Neutrophil (primary cell): Measurements from ENCODE around the gene GALK1.

Source experiments
- H3K27ac ChIP-seq: fragments of 200-600 bp; sonication (generic); 2 replicates; pipeline ENCODE4 v1.5.1; 2016; ENCODE audit warnings: mild to moderate bottlenecking, moderate library complexity
- H3K27me3 ChIP-seq: fragments of 200-600 bp; sonication (generic); 2 replicates; pipeline ENCODE4 v1.6.0; 2016; ENCODE audit warnings: mild to moderate bottlenecking
- H3K36me3 ChIP-seq: fragments of 200-600 bp; sonication (generic); 2 replicates; pipeline ENCODE4 v1.5.1; 2017
- H3K4me1 ChIP-seq, 2 experiments: fragments of 200-600 bp in 1 of 2; sonication (generic) in 1 of 2; 1 replicate in 1 of 2; 2 replicates in 1 of 2; pipeline versions ENCODE4 v1.5.1 to v1.6.1; 2013 to 2016; ENCODE audit warnings: low read depth in 1 of 2, low read length in 1 of 2, mild to moderate bottlenecking in 1 of 2, moderate library complexity in 1 of 2; ENCODE audit not compliant: control insufficient read depth in 1 of 2, insufficient read depth in 1 of 2
- H3K4me3 ChIP-seq, 2 experiments: fragments of 200-600 bp in 1 of 2; sonication (generic) in 1 of 2; 1 replicate in 1 of 2; 2 replicates in 1 of 2; pipeline ENCODE4 v1.5.1; 2013 to 2016; ENCODE audit warnings: low read depth in 1 of 2, low read length in 1 of 2, mild to moderate bottlenecking in 1 of 2, moderate library complexity in 1 of 2
- H3K9me3 ChIP-seq: fragments of 200-600 bp; sonication (generic); 2 replicates; pipeline ENCODE4 v1.5.1; 2016
- TF ChIP-seq, protein P1 (sequence below): fragments of 200-600 bp; sonication (generic); IDR thresholded peaks from 2 replicates; pipeline ENCODE4 v1.5.1; 2016; ENCODE audit warnings: antibody characterized with exemption

Gene GALK1

DNA sequence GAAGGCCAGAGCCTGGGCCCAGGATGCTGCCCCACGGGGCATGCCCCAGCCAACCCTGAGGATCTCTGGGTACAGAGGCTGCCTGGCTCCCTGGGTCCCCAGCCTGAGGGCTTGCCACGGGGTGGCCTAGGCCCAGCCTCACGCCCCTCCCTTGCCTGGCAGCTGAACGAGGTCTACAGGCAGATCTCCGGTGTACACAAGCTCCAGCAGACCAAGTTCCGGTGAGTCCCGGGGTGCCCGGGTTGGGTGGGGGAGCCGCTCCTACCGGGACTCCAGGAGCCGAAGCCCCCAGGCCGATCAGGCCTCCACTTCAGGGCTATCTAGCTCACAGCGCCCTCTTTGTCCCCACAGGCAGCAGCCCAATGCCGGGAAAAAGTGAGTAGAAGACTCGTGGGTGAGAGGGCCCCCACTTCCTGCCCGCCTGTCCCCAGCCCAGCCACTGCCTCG lies 24.3 kb downstream of the GALK1 start:
- H3K27me3 ChIP-seq: no peaks in the 10 kb centered on the region
- TF ChIP-seq, protein P1, sequence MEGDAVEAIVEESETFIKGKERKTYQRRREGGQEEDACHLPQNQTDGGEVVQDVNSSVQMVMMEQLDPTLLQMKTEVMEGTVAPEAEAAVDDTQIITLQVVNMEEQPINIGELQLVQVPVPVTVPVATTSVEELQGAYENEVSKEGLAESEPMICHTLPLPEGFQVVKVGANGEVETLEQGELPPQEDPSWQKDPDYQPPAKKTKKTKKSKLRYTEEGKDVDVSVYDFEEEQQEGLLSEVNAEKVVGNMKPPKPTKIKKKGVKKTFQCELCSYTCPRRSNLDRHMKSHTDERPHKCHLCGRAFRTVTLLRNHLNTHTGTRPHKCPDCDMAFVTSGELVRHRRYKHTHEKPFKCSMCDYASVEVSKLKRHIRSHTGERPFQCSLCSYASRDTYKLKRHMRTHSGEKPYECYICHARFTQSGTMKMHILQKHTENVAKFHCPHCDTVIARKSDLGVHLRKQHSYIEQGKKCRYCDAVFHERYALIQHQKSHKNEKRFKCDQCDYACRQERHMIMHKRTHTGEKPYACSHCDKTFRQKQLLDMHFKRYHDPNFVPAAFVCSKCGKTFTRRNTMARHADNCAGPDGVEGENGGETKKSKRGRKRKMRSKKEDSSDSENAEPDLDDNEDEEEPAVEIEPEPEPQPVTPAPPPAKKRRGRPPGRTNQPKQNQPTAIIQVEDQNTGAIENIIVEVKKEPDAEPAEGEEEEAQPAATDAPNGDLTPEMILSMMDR: no peak

DNA sequence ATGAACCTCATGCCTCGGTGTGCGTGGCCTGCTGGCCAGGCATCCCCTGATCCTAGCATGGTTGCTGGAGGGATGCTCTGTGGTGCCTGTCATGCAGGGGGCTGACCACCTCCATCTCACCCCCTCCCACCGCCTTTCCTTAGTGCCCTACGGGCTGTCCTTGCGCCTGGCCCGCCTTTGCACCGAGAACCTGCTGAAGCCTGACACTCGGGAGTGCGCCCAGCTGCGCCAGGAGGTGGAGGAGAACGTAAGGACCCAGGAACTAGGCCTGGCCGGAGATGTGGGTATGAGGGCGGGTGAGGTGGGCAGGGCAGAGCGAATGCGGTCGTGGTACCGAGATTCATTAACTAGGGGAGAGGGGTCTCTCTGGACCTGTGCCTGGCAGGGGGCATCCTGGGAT lies 24.8 kb downstream of the GALK1 start:
- Histone ChIP-seq H3K27ac (no peak overlapping the region), H3K9me3 (no peaks in the 10 kb centered on the region), H3K27me3 (no peaks in the 10 kb centered on the region), H3K4me1 (peaks cover 32% of the 10 kb centered on the region in 2 experiments), H3K4me3 (no peak overlapping the region), H3K36me3 (no peaks in the 10 kb centered on the region)
- TF ChIP-seq, protein P1: no peak

More for the DNA sequence above, 24.3 kb downstream of the GALK1 start:
- H3K27ac ChIP-seq: no peak overlapping the region
- peaks cover 32% of the 10 kb centered on the region in 2 experiments for H3K4me1 ChIP-seq
- H3K4me3 ChIP-seq: no peak overlapping the region
- no peaks in the 10 kb centered on the region for H3K9me3 ChIP-seq
- no peaks in the 10 kb centered on the region for H3K36me3 ChIP-seq

DNA sequence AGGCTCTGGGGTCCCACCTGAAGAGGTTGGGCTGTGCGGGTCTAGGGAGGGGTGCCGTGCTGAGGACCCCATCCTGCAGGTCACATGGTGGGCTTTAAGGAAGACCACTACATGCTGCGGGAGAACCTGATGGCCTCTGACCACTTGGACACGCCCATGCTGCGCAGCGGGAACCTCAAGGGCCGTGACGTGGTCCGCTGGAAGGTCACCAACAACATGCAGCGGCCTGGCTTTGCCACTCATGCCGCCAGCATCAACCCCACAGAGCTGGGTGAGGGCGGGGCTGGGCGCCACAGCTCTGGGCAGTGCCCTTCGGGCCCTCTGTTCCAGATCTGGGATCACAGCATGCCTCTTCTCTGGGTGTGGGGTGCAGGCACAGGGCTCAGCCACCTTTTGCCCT lies 25.2 kb downstream of the GALK1 start:
- H3K4me1 ChIP-seq: peaks cover 32 to 33% of the 10 kb centered on the region in 2 experiments
- no peaks in the 10 kb centered on the region for H3K36me3 ChIP-seq
- no peaks in the 10 kb centered on the region for H3K27me3 ChIP-seq
- H3K9me3 ChIP-seq: no peaks in the 10 kb centered on the region
- no peak overlapping the region for H3K27ac ChIP-seq
- no peak overlapping the region for H3K4me3 ChIP-seq
- TF ChIP-seq, protein P1: no peak

DNA sequence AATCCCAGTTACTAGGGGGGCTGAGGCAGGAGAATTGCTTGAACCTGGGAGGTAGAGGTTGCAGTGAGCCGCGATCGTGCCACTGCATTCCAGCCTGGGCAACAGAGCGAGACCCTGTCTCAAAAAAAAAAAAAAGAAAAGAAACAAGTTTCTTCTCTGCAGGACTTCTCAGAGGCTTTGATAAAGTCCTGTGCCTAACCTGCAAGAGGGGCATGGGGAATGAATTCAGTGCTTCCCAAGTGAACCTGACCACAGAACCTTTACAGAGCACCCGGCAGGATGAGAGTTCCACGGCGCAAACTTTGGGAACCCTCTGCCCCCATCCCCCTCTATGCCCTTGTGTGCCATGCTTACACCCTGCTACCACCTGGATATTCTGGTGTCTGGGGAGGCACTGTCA lies 25.8 kb downstream of the GALK1 start:
- TF ChIP-seq, protein P1: no peak
- Histone ChIP-seq H3K36me3 (no peaks in the 10 kb centered on the region), H3K27me3 (no peaks in the 10 kb centered on the region), H3K4me1 (peaks cover 32 to 38% of the 10 kb centered on the region in 2 experiments), H3K27ac (peak overlapping the region; percentile 96), H3K9me3 (no peaks in the 10 kb centered on the region), H3K4me3 (no peak overlapping the region)

DNA sequence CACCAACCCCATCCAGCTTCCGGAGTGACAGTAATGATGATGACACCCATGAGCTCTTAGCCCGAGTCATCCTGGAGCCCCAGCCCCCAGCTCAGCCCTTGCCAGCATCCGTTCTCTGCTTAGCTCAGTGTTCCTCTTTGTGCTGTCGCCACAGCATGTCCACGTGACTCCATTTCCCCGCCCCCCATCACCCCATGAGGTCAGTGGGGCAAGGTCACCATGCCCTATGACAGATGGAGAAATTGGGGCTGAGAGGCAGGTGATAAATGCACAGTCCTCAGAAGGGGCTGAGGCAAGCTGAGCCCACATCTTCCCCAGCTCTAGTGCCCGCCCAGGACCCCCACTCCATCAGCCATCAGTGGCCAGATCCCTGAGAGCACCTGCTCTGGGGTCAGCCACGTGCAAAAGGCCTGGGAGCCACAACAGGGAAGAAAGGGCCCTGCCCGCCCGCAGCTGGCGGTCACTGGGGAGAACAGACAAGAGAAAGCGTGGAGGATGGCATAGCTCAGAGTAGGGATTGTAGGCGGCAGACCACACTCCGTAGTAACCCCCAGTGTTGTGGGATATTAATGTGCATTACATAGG lies 26.7 kb downstream of the GALK1 start:
- peak overlapping the region; percentile 96 for H3K27ac ChIP-seq
- no peaks in the 10 kb centered on the region for H3K27me3 ChIP-seq
- TF ChIP-seq, protein P1: no peak
- peak overlapping the region in 1 of 2 experiments; percentile 32 for H3K4me3 ChIP-seq
- no peaks in the 10 kb centered on the region for H3K36me3 ChIP-seq
- H3K9me3 ChIP-seq: no peaks in the 10 kb centered on the region
- peaks cover 32 to 38% of the 10 kb centered on the region in 2 experiments for H3K4me1 ChIP-seq
